Stomach (tissue), 4 donors: ENCODE measurements around the gene NBEAL2.

Experiments used
- POLR2A ChIP-seq, 4 donors: fragments of 450-650 bp; IDR thresholded peaks; one replicate each; pipeline ENCODE4 v1.6.1; 2016; ENCODE audit warnings: antibody characterized with exemption in 4 of 4, control low read depth in 2 of 4, mild to moderate bottlenecking in 1 of 4, moderate library complexity in 1 of 4
- POLR2AphosphoS5 ChIP-seq, 3 donors: sonication (generic); formaldehyde crosslinking; IDR thresholded peaks; one replicate each; pipeline ENCODE4 v1.6.1; 2016; ENCODE audit warnings: antibody characterized with exemption in 3 of 3

GRCh38 chr3:47004369-47005211, 25.1 kb downstream of the NBEAL2 start:
- TF ChIP-seq POLR2AphosphoS5 (IDR thresholded peaks at IDR 0.05) = no peak
- no peak for TF ChIP-seq POLR2A (IDR thresholded peaks at IDR 0.05)
